Measurements from ENCODE around the gene STK11.

DNA sequence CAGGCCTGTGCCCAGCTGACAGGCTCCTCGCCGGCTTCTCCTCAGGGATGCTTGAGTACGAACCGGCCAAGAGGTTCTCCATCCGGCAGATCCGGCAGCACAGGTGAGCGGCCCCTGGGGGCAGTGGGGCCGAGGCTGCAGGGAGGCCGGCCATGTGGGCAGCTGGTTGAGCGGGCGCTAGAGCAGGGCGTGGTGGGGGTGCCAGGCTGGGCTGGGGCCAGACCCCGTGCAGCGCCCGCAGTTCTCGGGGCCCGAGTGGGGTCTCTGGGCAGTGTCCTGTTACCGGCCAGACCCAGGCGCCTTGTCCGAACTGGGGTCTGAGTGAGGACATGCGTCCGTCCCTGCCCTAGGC, 16.3 kb downstream of the STK11 start:
- TF ChIP-seq SMC3 (conservative IDR thresholded peaks at IDR 0.05; ENCODE audit: poor library complexity): no peak
- TF ChIP-seq, protein P1, sequence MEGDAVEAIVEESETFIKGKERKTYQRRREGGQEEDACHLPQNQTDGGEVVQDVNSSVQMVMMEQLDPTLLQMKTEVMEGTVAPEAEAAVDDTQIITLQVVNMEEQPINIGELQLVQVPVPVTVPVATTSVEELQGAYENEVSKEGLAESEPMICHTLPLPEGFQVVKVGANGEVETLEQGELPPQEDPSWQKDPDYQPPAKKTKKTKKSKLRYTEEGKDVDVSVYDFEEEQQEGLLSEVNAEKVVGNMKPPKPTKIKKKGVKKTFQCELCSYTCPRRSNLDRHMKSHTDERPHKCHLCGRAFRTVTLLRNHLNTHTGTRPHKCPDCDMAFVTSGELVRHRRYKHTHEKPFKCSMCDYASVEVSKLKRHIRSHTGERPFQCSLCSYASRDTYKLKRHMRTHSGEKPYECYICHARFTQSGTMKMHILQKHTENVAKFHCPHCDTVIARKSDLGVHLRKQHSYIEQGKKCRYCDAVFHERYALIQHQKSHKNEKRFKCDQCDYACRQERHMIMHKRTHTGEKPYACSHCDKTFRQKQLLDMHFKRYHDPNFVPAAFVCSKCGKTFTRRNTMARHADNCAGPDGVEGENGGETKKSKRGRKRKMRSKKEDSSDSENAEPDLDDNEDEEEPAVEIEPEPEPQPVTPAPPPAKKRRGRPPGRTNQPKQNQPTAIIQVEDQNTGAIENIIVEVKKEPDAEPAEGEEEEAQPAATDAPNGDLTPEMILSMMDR (IDR thresholded peaks at IDR 0.05; ENCODE audit: poor library complexity, severe bottlenecking): no peak
- TF ChIP-seq, protein P2, sequence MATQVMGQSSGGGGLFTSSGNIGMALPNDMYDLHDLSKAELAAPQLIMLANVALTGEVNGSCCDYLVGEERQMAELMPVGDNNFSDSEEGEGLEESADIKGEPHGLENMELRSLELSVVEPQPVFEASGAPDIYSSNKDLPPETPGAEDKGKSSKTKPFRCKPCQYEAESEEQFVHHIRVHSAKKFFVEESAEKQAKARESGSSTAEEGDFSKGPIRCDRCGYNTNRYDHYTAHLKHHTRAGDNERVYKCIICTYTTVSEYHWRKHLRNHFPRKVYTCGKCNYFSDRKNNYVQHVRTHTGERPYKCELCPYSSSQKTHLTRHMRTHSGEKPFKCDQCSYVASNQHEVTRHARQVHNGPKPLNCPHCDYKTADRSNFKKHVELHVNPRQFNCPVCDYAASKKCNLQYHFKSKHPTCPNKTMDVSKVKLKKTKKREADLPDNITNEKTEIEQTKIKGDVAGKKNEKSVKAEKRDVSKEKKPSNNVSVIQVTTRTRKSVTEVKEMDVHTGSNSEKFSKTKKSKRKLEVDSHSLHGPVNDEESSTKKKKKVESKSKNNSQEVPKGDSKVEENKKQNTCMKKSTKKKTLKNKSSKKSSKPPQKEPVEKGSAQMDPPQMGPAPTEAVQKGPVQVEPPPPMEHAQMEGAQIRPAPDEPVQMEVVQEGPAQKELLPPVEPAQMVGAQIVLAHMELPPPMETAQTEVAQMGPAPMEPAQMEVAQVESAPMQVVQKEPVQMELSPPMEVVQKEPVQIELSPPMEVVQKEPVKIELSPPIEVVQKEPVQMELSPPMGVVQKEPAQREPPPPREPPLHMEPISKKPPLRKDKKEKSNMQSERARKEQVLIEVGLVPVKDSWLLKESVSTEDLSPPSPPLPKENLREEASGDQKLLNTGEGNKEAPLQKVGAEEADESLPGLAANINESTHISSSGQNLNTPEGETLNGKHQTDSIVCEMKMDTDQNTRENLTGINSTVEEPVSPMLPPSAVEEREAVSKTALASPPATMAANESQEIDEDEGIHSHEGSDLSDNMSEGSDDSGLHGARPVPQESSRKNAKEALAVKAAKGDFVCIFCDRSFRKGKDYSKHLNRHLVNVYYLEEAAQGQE (IDR thresholded peaks at IDR 0.05; ENCODE audit: borderline replicate concordance): no peak

Measured in neural cell (in vitro differentiated cells).